GM10266 (cell line): Measurements from ENCODE around the gene PRR7.

Experiments used
- DNase-seq: peaks from one replicate; pipeline ENCODE4 v3.0.0; 2012; ENCODE audit errors: extremely low spot score
- TF ChIP-seq, protein P1 (sequence below): IDR thresholded peaks from 2 replicates; pipeline ENCODE4 v1.5.1; 2012; ENCODE audit warnings: mild to moderate bottlenecking, low read depth; ENCODE audit not compliant: control insufficient read depth, insufficient read depth; ENCODE audit errors: missing control alignments

PRR7 gene

GRCh38 chr5:177471610-177472356, 25.2 kb downstream of the PRR7 start:
- TF ChIP-seq, protein P1, sequence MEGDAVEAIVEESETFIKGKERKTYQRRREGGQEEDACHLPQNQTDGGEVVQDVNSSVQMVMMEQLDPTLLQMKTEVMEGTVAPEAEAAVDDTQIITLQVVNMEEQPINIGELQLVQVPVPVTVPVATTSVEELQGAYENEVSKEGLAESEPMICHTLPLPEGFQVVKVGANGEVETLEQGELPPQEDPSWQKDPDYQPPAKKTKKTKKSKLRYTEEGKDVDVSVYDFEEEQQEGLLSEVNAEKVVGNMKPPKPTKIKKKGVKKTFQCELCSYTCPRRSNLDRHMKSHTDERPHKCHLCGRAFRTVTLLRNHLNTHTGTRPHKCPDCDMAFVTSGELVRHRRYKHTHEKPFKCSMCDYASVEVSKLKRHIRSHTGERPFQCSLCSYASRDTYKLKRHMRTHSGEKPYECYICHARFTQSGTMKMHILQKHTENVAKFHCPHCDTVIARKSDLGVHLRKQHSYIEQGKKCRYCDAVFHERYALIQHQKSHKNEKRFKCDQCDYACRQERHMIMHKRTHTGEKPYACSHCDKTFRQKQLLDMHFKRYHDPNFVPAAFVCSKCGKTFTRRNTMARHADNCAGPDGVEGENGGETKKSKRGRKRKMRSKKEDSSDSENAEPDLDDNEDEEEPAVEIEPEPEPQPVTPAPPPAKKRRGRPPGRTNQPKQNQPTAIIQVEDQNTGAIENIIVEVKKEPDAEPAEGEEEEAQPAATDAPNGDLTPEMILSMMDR = no peak
- DNase-seq = no peak

GRCh38 chr5:177472460-177473442, 26.1 kb downstream of the PRR7 start:
- TF ChIP-seq, protein P1 = peak; percentile 9
- DNase-seq = peak; percentile 94

DNA sequence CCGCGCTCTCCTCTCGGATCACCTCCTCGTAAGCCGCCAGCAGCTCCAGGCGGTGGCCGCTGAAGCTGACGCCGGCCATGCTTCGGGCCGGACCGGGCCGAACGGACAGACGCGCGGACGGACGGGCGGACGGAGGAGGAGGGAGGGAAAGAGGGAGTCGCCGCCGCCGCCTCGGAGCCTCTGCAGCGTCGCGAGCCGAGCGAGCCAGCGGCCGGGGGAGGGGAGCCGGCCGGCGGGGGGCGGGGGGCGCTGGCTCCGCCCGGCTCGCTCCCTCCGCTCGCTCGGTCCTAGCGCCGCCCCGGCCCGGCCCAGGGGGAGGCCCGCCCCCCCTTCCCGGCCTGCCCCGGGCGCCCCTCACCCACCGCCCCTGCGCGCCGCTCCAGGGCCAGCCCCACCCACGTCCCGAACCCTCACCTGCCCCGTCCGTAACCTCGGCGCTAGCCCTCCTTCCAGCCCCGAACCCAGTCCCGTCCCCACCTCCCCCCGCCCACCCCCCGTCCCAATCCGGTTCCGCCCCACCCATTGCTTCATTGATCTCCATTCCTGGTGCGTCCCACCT, 26.9 kb downstream of the PRR7 start, which contains the start of gene DBN1:
DBN1 (minus strand) TSS at position 192 of the 559 bp plus-strand sequence; CDS start at position 79, 113 bp downstream.
- peak; percentile 95 for DNase-seq
- TF ChIP-seq, protein P1 = no peak

DNA sequence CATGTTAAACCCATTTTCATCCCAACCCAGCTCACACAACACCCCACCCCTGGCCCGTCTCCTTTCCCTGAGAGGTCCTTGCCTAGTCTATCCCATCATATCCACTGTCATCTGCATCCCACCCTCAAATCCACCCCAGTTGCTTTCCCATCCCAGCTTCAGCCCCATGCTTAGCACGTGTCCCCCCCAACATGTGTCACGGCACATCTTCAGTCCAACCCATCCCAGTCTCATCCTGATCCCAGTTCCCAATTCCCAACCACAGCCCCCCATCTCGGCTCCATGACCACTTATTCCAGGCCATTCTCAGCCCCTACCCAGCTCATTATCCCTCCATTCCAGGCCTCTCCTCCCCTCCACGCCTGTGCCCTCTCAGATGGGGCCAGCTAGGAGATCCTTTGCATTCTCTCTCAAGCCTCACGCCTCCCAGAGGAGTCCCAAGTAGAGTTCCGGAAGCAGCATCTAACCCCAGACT, 27.4 kb downstream of the PRR7 start:
- TF ChIP-seq, protein P1 = no peak

GRCh38 chr5:177474846-177475562, 28.4 kb downstream of the PRR7 start:
- TF ChIP-seq, protein P1 = no peak
- no peak for DNase-seq

More for the DNA sequence above, 27.4 kb downstream of the PRR7 start:
- no peak for DNase-seq

DNA sequence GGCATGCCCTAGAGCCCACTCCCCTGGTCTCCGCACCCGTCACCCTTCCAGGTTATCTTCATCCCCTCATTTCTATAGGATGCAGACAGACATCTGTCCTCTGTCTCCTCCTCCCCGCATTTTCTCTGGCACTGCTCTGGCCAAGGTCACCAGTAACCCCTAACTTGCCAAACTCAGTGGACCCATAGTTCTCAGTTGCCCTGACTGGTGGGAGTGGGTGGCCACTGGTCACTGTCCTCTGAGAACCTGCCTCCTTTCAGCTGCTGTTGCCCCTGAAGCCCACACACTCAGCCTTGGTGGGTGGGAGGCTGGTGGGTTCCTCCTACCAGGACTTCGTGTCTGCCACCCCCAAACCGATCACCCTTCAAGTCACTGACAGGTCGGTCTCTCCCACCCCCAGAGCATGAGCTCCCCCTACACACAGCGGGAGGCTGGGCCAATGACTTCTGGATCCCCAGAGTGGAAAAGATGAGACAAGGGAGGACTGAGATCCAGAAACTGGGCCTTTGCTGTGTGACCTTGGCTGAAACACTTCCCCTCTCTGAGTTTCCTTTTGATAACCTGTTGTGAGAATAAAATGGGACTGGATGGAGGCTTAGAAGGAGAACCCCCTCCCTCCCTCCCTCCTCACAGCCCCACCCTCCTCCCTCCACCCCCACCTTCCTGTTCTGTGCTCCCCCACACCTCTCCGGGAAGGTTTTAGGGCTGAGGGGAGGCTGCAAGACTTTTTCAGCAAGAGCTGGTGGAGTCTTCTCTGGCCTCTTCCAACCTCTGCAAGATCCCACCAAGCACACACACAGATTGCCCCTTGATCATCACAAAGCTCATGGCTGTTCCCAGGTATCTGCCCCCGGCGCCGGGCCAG, 29.2 kb downstream of the PRR7 start:
- TF ChIP-seq, protein P1 = no peak
- DNase-seq = no peak
